ENCODE measurements around the gene ETNPPL.

DNA sequence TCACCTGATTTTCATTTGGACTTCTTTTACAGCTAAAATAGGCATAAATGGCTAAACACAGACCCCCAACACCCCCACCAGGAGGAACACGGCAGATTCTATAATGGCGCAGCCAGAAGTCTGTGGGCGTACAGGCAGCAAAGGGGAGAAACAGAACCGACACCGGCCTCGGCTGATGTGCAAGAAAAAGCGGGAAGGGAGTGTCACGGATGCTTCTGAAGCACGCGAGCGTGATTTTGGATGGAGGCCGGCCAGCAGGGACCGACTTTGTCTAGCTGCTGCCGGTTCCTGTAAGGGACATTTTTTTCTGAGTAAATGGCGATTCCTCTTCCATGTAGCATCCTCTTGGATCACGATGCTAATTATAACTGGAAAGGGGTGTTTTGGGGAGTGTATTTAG, 24.9 kb upstream of the ETNPPL start:
- TF ChIP-seq, protein P1, sequence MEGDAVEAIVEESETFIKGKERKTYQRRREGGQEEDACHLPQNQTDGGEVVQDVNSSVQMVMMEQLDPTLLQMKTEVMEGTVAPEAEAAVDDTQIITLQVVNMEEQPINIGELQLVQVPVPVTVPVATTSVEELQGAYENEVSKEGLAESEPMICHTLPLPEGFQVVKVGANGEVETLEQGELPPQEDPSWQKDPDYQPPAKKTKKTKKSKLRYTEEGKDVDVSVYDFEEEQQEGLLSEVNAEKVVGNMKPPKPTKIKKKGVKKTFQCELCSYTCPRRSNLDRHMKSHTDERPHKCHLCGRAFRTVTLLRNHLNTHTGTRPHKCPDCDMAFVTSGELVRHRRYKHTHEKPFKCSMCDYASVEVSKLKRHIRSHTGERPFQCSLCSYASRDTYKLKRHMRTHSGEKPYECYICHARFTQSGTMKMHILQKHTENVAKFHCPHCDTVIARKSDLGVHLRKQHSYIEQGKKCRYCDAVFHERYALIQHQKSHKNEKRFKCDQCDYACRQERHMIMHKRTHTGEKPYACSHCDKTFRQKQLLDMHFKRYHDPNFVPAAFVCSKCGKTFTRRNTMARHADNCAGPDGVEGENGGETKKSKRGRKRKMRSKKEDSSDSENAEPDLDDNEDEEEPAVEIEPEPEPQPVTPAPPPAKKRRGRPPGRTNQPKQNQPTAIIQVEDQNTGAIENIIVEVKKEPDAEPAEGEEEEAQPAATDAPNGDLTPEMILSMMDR (IDR thresholded peaks at IDR 0.05; ENCODE audit: low read depth, low read length), result no peak
- TF ChIP-seq EZH2phosphoT487 (IDR thresholded peaks at IDR 0.05; ENCODE audit: low read depth), result no peak

Data from OCI-LY3 (cell line).